ENCODE data around the gene SLC22A16. TPM values are rescaled to one million over a fixed set of nuclear protein-coding genes. Genes with fewer than 3 reads are reported as not detected.

Gene SLC22A16
- total RNA-seq, 1 experiment from 2014 or later = not detected

- Histone ChIP-seq H3K9ac (ENCODE audit: low read length) (no peak overlapping the region), H3K36me3 (ENCODE audit: control insufficient read depth in 1 of 2, insufficient read depth in 2 of 2, low read length in 2 of 2) (no peaks in the 10 kb centered on the region), H3K79me2 (ENCODE audit: insufficient read depth, low read length) (no peaks in the 10 kb centered on the region), H3K9me3 (ENCODE audit: control insufficient read depth in 1 of 2, insufficient read depth in 1 of 2, low read depth in 1 of 2, low read length in 2 of 2) (0 out of 4 replicates have a peak, but pooled peaks cover 0 to 4% of the 10 kb centered on the region in 2 experiments), H3K9me2 (ENCODE audit: insufficient read depth) (no peaks in the 10 kb centered on the region), H4K20me1 (ENCODE audit: insufficient read depth) (no peaks in the 10 kb centered on the region), H3K4me2 (ENCODE audit: low read length) (no peak overlapping the region), H3K4me3 (replicated peaks in 1 of 2; ENCODE audit: low read depth in 1 of 2, low read length in 2 of 2) (no peak overlapping the region), H2AFZ (ENCODE audit: low read depth, low read length, poor library complexity, severe bottlenecking) (no peak overlapping the region), H3K27me3 (ENCODE audit: insufficient read depth, low read length) (peaks cover 19% of the 10 kb centered on the region; the same call in 1 of the 2 replicates), H3K27ac (ENCODE audit: low read depth, low read length) (no peak overlapping the region), H3K4me1 (ENCODE audit: control insufficient read depth in 1 of 2, insufficient read depth in 2 of 2, low read length in 2 of 2) (no peaks in the 10 kb centered on the region)
- ATAC-seq = no peak
- TF ChIP-seq CBX3 (IDR thresholded peaks at IDR 0.05; ENCODE audit: low read depth) (no peak), TCF7L2 (IDR thresholded peaks at IDR 0.05; ENCODE audit: borderline replicate concordance, extremely low read depth, insufficient read depth, insufficient read length) (no peak), MAX (IDR thresholded peaks at IDR 0.05) (no peak), ATF3 (IDR thresholded peaks at IDR 0.05) (no peak), YY1 (IDR thresholded peaks at IDR 0.05; ENCODE audit: extremely low read depth, insufficient replicate concordance, low read depth, low read length) (no peak), JUND (IDR thresholded peaks at IDR 0.05) (no peak), RAD21 (IDR thresholded peaks at IDR 0.05; ENCODE audit: low read depth) (no peak), EZH2 (IDR thresholded peaks at IDR 0.05) (no peak), EZH2phosphoT487 (IDR thresholded peaks at IDR 0.05; ENCODE audit: borderline replicate concordance) (no peak)
- POLR2A ChIA-PET = no interaction called here
- CTCF ChIA-PET = no interaction called here
- RAD21 ChIA-PET (ENCODE audit: low non-redundant PET in 1 of 2, low total read pairs in 2 of 2, uncharacterized antibody in 2 of 2, unreplicated experiment in 2 of 2) = no interaction called here
- BruUV-seq (replicated peaks) = no TSS peak
- intact Hi-C loops (cut with micrococcal nuclease) = no loop called here
- DNase-seq (ENCODE audit: low read depth, low spot score) = no peak
Measured at GRCh38 chr6:110422444-110422822, 54.0 kb downstream of the SLC22A16 start.

GRCh38 chr6:110421749-110422443 lies 54.5 kb downstream of the SLC22A16 start:
- intact Hi-C loops (cut with micrococcal nuclease) = no loop called here
- no peak for ATAC-seq
- Histone ChIP-seq H3K9me2 (ENCODE audit: insufficient read depth) (no peaks in the 10 kb centered on the region), H3K4me2 (ENCODE audit: low read length) (no peak overlapping the region), H3K36me3 (ENCODE audit: control insufficient read depth in 1 of 2, insufficient read depth in 2 of 2, low read length in 2 of 2) (no peaks in the 10 kb centered on the region), H4K20me1 (ENCODE audit: insufficient read depth) (no peaks in the 10 kb centered on the region), H3K4me1 (ENCODE audit: control insufficient read depth in 1 of 2, insufficient read depth in 2 of 2, low read length in 2 of 2) (no peaks in the 10 kb centered on the region), H3K27me3 (ENCODE audit: insufficient read depth, low read length) (peaks cover 16% of the 10 kb centered on the region; the same call in 1 of the 2 replicates), H3K79me2 (ENCODE audit: insufficient read depth, low read length) (no peaks in the 10 kb centered on the region), H3K4me3 (replicated peaks in 1 of 2; ENCODE audit: low read depth in 1 of 2, low read length in 2 of 2) (no peak overlapping the region), H3K9ac (ENCODE audit: low read length) (no peak overlapping the region), H3K9me3 (ENCODE audit: control insufficient read depth in 1 of 2, insufficient read depth in 1 of 2, low read depth in 1 of 2, low read length in 2 of 2) (0 out of 4 replicates have a peak, but pooled peaks cover 0 to 4% of the 10 kb centered on the region in 2 experiments), H2AFZ (ENCODE audit: low read depth, low read length, poor library complexity, severe bottlenecking) (no peak overlapping the region), H3K27ac (ENCODE audit: low read depth, low read length) (no peak overlapping the region)
- DNase-seq (ENCODE audit: low read depth, low spot score) = no peak
- ChIA-PET CTCF (no interaction called here), RAD21 (ENCODE audit: low non-redundant PET in 1 of 2, low total read pairs in 2 of 2, uncharacterized antibody in 2 of 2, unreplicated experiment in 2 of 2) (no interaction called here), POLR2A (no interaction called here)
- no TSS peak for BruUV-seq (replicated peaks)
- TF ChIP-seq CBX3 (IDR thresholded peaks at IDR 0.05; ENCODE audit: low read depth) (no peak), FOSL1 (IDR thresholded peaks at IDR 0.05; ENCODE audit: low read depth) (no peak), YY1 (IDR thresholded peaks at IDR 0.05; ENCODE audit: extremely low read depth, insufficient replicate concordance, low read depth, low read length) (no peak), EZH2 (IDR thresholded peaks at IDR 0.05) (no peak), SIN3A (IDR thresholded peaks at IDR 0.05; ENCODE audit: low read depth) (no peak), RAD21 (IDR thresholded peaks at IDR 0.05; ENCODE audit: low read depth) (no peak), MAX (IDR thresholded peaks at IDR 0.05) (no peak), EZH2phosphoT487 (IDR thresholded peaks at IDR 0.05; ENCODE audit: borderline replicate concordance) (no peak), CTCF (IDR thresholded peaks at IDR 0.05 in 2 of 3, conservative IDR thresholded peaks at IDR 0.05 in 1 of 3; ENCODE audit: borderline replicate concordance in 1 of 3, insufficient read depth in 1 of 3, low read depth in 2 of 3, low read length in 2 of 3) (no peak), ZFX (IDR thresholded peaks at IDR 0.05) (no peak), ELF1 (IDR thresholded peaks at IDR 0.05; ENCODE audit: borderline replicate concordance, low read depth) (no peak), EGR1 (IDR thresholded peaks at IDR 0.05; ENCODE audit: low read depth) (no peak)

Data from HCT116 (cell line).